Right ventricle myocardium inferior (tissue), 1 donor: ENCODE measurements around the gene PIK3CA. TPM values are rescaled to one million over a fixed set of nuclear protein-coding genes. Genes with fewer than 3 reads are reported as not detected.
"Not testable (repeated sequence)": the region's sequence is repeated elsewhere in the genome, so short reads cannot be mapped to it uniquely, and the experiment has no call there.

ENCODE experiments used
- ATAC-seq: fragments of 200-7000 bp; cut with Tn5 transposase; one replicate; pipeline ENCODE4 v1.9.1; 2020; ENCODE audit warnings: mild to moderate bottlenecking, moderate library complexity
- DNase-seq: peaks from one replicate; pipeline ENCODE4 v3.0.0; 2021; ENCODE audit errors: missing footprints
- intact Hi-C: fragments of 100-400 bp; cut with DNase I; formaldehyde crosslinking; loops from one replicate; pipeline ENCODE4 v1.11.0; 2022
- long read RNA-seq: library from polyadenylated mRNA; unstranded; transcript quantifications from one replicate; pipeline ENCODE4 v2.0.0, GENCODE V29; 2021
- total RNA-seq: library from RNA; stranded (reverse); fragmentation: NEBNext Ultra II Directional; extraction: Animal tissue kit (Norgen Biotek cat#: 25700); gene quantifications from one replicate; pipeline ENCODE4 v1.2.1, GENCODE V29; 2021
- donor health status: DM: no; HTN: yes; CAD: no; lungs with severe emphysema.

PIK3CA gene
- 21.1 TPM for total RNA-seq
- long read RNA-seq, full-length matches to known transcripts: 6 of 7 reads
- long read RNA-seq, partial matches to known transcripts: 1 of 7 reads
- long read RNA-seq, other reads (novel, unspliced or antisense): 0 of 7 reads

- intact Hi-C loops: loop anchor here (1.0 to 5.0 kb wide), 5 partner anchors 34 to 415 kb away; partner anchors contain the start of genes ACTL6A and ZMAT3
- ATAC-seq (peak; percentile 98), DNase-seq (peak; percentile 95)
Observed at GRCh38 chr3:179147873-179148615, at the start of gene PIK3CA. Gene PIK3CA, plus strand, starts transcription at chr3:179148357. Its CDS starts 50,469 bp downstream, at chr3:179198826.

DNA sequence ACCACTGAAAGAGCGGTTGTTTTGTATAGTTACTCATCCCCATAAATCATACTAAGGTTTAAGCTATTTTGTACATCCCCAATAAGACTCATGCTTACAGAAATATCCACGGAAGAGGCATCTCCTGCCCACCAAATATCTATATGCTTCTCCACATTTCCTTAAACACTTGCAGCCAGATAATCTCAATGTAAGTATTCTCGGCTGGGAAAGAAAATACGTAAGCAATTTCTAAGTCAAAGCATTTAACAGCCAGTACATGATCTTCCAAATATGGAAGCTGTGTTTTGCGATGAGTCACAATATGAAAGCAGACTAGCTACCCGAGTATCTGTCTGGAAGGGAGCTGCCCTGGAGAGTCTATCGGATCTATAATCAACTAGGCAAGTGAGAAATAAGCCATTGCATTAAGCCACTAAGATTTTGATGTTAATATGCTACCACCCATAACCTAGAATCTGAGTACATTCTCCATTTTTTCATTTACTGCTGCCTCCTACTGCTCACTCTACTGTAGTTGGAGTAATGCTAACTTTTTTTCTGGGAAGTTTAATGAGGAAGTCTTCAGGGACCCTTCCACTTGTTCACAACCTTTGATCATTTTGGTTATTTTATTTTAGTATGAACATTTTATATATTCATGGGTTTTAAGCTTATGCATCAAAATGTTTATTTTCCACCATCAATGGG lies 49.6 kb upstream of the PIK3CA start:
- DNase-seq: no peak
- ATAC-seq: no peak
- intact Hi-C loops: no loop called here

- DNase-seq (no peak), ATAC-seq (no peak)
- intact Hi-C loops: loop anchor here (10.0 kb wide), 1 partner anchor 86 kb away; no protein-coding TSS in a partner anchor
Observed at GRCh38 chr3:179100652-179101051, 47.5 kb upstream of the PIK3CA start.

DNA sequence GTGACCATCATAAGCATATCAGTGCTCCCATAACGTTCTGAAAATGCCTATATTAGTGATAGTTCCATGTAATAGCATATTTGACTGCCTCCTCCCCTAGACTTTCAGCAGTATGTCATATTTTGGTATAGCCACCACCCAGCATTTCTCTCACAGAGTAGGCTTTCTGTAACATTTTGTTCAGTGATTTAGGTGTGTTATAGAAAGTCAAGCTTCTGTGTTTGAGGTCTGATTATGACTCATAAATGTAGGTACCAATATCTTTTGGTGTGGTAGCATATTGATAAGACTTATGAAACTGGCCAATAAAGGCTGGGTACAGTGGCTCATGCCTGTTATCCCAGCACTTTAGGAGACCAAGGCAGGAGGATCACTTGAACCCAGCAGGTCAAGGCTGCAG lies 42.3 kb upstream of the PIK3CA start:
- ATAC-seq: no peak
- DNase-seq: no peak
- intact Hi-C loops: loop anchor here (2.0 to 10.0 kb wide), 2 partner anchors 91 to 211 kb away; no protein-coding TSS in a partner anchor

- ATAC-seq (no peak), DNase-seq (no peak)
- intact Hi-C loops: loop anchor here (10.0 kb wide), 1 partner anchor 93 kb away; no protein-coding TSS in a partner anchor
Observed at GRCh38 chr3:179107617-179108016, 40.5 kb upstream of the PIK3CA start.

- no peak for DNase-seq
- ATAC-seq: no peak
- intact Hi-C loops: loop anchor here (10.0 kb wide), 1 partner anchor 93 kb away; no protein-coding TSS in a partner anchor
Observed at GRCh38 chr3:179108086-179108485, 40.1 kb upstream of the PIK3CA start.

GRCh38 chr3:179113903-179114302 lies 34.3 kb upstream of the PIK3CA start:
- DNase-seq: no peak
- no peak for ATAC-seq
- intact Hi-C loops: no loop called here

DNA sequence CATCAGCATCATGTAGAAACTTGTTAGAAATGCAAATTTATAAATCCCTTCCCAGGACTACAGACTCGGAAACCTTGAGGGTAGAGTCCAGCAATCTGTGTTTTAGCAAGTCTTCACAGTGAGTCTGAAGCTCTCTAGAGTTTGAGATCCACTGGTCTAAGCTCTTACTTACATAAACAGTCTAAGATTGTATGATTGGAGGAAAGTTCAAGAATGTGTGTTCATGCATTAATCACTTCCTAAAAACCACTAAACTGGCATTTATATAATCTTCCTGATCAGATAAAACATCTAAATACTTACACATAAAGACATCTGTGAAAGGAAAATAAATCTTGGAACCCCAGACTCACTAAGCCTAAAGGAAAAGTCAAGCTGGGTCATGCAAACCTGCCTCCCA lies 32.7 kb upstream of the PIK3CA start:
- intact Hi-C loops, DNase-seq, ATAC-seq: not testable (repeated sequence)

DNA sequence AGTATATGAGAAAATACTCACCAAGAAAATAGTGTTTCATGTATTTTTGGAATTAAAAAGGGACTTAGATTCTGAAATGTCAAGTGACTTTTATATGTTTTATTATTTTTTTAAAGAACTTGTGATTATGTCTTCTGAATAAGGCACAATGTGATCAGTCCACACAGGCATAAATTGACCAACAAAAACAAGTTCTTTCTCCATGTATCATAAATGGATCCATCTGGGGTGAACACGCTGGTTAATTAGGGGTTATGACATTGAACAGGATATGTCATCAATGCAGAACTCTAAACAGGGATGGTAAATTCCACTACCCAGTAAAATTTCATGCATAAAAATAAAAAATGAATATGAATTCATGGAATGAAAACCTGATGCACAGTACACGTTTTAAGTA lies 31.3 kb upstream of the PIK3CA start:
- no peak for DNase-seq
- no peak for ATAC-seq
- intact Hi-C loops: no loop called here

GRCh38 chr3:179132191-179132890 lies 15.8 kb upstream of the PIK3CA start:
- ATAC-seq, intact Hi-C loops, DNase-seq: not testable (repeated sequence)

DNA sequence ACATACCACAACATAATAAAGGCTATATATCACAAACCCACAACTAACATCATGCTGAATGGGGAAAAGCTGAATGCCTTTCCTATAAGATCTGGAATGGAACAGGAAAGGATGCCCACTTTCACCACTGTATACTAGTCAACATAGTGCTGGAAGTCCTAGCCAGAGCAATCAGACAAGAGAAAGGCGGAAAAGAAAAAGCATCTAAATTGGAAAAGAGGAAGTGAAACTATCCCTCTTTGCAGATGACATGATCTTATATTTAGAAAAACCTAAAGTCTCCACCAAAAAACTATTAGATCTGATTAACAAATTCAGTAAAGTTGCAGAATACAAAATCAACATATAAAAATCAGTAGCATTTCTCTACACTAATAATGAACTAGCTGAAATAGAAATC lies 14.6 kb upstream of the PIK3CA start:
- intact Hi-C loops: no loop called here
- DNase-seq (no peak), ATAC-seq (no peak)

DNA sequence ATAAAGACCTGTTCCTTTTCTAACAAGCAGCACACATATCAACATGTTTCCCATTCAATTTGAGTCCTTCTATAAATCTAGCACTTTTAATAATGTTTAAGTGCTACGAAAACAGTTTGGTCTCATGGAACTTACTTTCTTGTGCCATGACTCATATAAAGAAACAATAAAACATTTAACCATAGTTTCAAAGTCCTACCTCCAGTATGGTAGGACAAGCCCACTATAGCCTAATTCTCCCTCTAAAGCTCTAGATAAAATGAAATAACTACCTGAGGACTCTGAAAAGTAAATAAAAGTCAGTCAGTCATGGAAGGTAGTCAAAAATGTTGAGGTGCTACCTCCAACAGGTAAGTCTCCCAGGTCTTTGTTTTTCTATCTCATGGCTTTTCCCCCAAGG lies 12.0 kb upstream of the PIK3CA start:
- DNase-seq (no peak), ATAC-seq (no peak)
- intact Hi-C loops: no loop called here

- ATAC-seq (no peak), DNase-seq (no peak)
- intact Hi-C loops: no loop called here
Observed at GRCh38 chr3:179141890-179142289, 6.3 kb upstream of the PIK3CA start.

- ATAC-seq (peak; percentile 71), DNase-seq (no peak)
- intact Hi-C loops: loop anchor here (1.0 to 5.0 kb wide), 5 partner anchors 35 to 416 kb away; partner anchors contain the start of genes ACTL6A and ZMAT3
Observed at GRCh38 chr3:179146911-179147513, 1.1 kb upstream of the PIK3CA start.

DNA sequence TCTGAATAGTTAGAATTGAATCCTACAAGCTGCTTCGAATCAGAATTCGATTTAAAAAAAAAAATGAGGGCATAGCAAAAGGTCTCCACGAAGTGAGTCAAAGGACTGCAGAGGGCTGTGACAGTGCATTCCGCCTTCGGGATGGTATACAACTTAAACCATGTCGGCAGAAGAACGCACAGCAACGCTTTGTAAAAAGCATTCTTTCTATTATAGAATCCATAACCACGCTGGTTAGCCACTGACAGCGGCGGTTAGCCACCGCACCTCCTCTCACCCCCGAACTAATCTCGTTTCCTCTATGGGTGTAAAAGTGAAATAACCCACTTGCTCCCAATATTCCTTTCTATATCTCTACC lies 664 bp upstream of the PIK3CA start:
- intact Hi-C loops: loop anchor here (1.0 to 5.0 kb wide), 5 partner anchors 35 to 415 kb away; partner anchors contain the start of genes ACTL6A and ZMAT3
- DNase-seq (no peak), ATAC-seq (no peak)

GRCh38 chr3:179148616-179149405 lies 654 bp downstream of the PIK3CA start:
- intact Hi-C loops: loop anchor here (5.0 kb wide), 3 partner anchors 33 to 77 kb away; partner anchors contain the start of gene ZMAT3
- peak; percentile 82 for DNase-seq
- ATAC-seq: peak; percentile 33

- no peak for DNase-seq
- intact Hi-C loops: loop anchor here (5.0 kb wide), 3 partner anchors 33 to 77 kb away; partner anchors contain the start of gene ZMAT3
- ATAC-seq: no peak
Observed at GRCh38 chr3:179149406-179149867, 1.3 kb downstream of the PIK3CA start.
